B cell (primary cell): Measurements from ENCODE around the gene AASDHPPT. TPM values are rescaled to one million over a fixed set of nuclear protein-coding genes. Genes with fewer than 3 reads are reported as not detected.

Source experiments
- ATAC-seq: fragments of 200-7000 bp; cut with Tn5 transposase; one replicate; pipeline ENCODE4 v1.10.0; 2021; ENCODE audit warnings: low read depth, mild to moderate bottlenecking, moderate number of reproducible peaks, moderate library complexity
- CTCF ChIA-PET: fragments of 350-600 bp; sonication (Branson Sonifier 250); formaldehyde crosslinking; loops from one replicate; lab custom pipeline; 2021; ENCODE audit warnings: antibody characterized with exemption, inconsistent platforms; lab: Charles Lee
- POLR2A ChIA-PET: fragments of 350-600 bp; sonication (Branson Sonifier 250); formaldehyde crosslinking; loops from one replicate; lab custom pipeline; 2021; ENCODE audit warnings: antibody characterized with exemption; lab: Charles Lee
- DNase-seq: peaks from one replicate; pipeline ENCODE4 v3.0.0; 2013
- H2AFZ ChIP-seq: 2 replicates; pipeline ENCODE4 v1.6.1; 2012; ENCODE audit warnings: mild to moderate bottlenecking, low read depth, low read length; ENCODE audit not compliant: insufficient read depth, poor library complexity, severe bottlenecking
- H3K27ac ChIP-seq, 2 donors: 1 replicate in 1 of 2; 2 replicates in 1 of 2; pipeline ENCODE4 v1.5.1; 2012 to 2013; ENCODE audit warnings: low read length in 2 of 2, mild to moderate bottlenecking in 2 of 2, moderate library complexity in 1 of 2
- H3K27me3 ChIP-seq, 4 experiments: fragments of 200-600 bp in 1 of 4; sonication (generic) in 1 of 4; replicated peaks in 1 of 4; 1 replicate in 2 of 4; 2 replicates in 2 of 4; pipeline versions ENCODE4 v1.6.1 to v1.7.0; 2013 to 2016; ENCODE audit warnings: low read length in 3 of 4, mild to moderate bottlenecking in 2 of 4, mixed read lengths in 1 of 4, moderate library complexity in 1 of 4; ENCODE audit not compliant: insufficient read depth in 4 of 4, control insufficient read depth in 3 of 4; ENCODE audit errors: control extremely low read depth in 1 of 4
- H3K36me3 ChIP-seq, 2 experiments: replicated peaks in 1 of 2; 1 replicate in 1 of 2; 2 replicates in 1 of 2; pipeline versions ENCODE4 v1.6.1 to v1.7.1; 2013; ENCODE audit warnings: low read length in 1 of 2; ENCODE audit not compliant: insufficient read depth in 2 of 2, control insufficient read depth in 1 of 2; ENCODE audit errors: control extremely low read depth in 1 of 2, extremely low read depth in 1 of 2
- H3K4me1 ChIP-seq, 2 donors: fragments of 200-600 bp in 1 of 2; sonication (generic) in 1 of 2; 1 replicate in 1 of 2; 2 replicates in 1 of 2; pipeline versions ENCODE4 v1.5.1 to v1.6.1; 2013 to 2017; ENCODE audit warnings: low read length in 2 of 2; ENCODE audit not compliant: control insufficient read depth in 2 of 2, insufficient read depth in 2 of 2
- H3K4me2 ChIP-seq: replicated peaks from 2 replicates; pipeline ENCODE3; 2012; ENCODE audit warnings: mild to moderate bottlenecking, low read depth, low read length; ENCODE audit not compliant: poor library complexity, severe bottlenecking
- H3K4me3 ChIP-seq, 5 experiments: fragments of 200-600 bp in 1 of 5; sonication (generic) in 1 of 5; 1 replicate in 3 of 5; 2 replicates in 2 of 5; pipeline versions ENCODE4 v1.5.1 to v1.7.0; 2011 to 2016; ENCODE audit warnings: low read length in 4 of 5, mild to moderate bottlenecking in 4 of 5, low read depth in 2 of 5, control low read depth in 1 of 5, moderate library complexity in 1 of 5; ENCODE audit not compliant: insufficient read depth in 1 of 5; ENCODE audit errors: control extremely low read depth in 1 of 5, extremely low read depth in 1 of 5
- H3K79me2 ChIP-seq: fragments of 200-600 bp; sonication (generic); one replicate; pipeline ENCODE4 v1.6.0; 2016; ENCODE audit warnings: low read length; ENCODE audit not compliant: control insufficient read depth, insufficient read depth
- H3K9ac ChIP-seq: fragments of 200-600 bp; sonication (generic); 2 replicates; pipeline ENCODE4 v1.6.1; 2017; ENCODE audit warnings: mild to moderate bottlenecking, low read length, moderate library complexity
- H3K9me3 ChIP-seq, 3 donors: one replicate each; pipeline versions ENCODE4 v1.6.1 to v1.7.1; 2013; ENCODE audit warnings: low read length in 2 of 3; ENCODE audit not compliant: control insufficient read depth in 2 of 3, insufficient read depth in 1 of 3; ENCODE audit errors: control extremely low read depth in 1 of 3
- H4K20me1 ChIP-seq: 2 replicates; pipeline ENCODE4 v1.6.0; 2012; ENCODE audit warnings: mild to moderate bottlenecking, low read length; ENCODE audit not compliant: insufficient read depth, control insufficient read depth, poor library complexity, severe bottlenecking
- H3K27ac Mint-ChIP-seq: one replicate; pipeline ENCODE4 v1.8.0; 2021; ENCODE audit warnings: mixed read lengths
- H3K27me3 Mint-ChIP-seq: one replicate; pipeline ENCODE4 v1.8.0; 2021; ENCODE audit warnings: mixed read lengths
- H3K4me1 Mint-ChIP-seq: one replicate; pipeline ENCODE4 v1.8.0; 2021; ENCODE audit warnings: mixed read lengths
- H3K4me3 Mint-ChIP-seq: one replicate; pipeline ENCODE4 v1.8.0; 2021; ENCODE audit warnings: mixed read lengths
- H3K9me3 Mint-ChIP-seq: one replicate; pipeline ENCODE4 v1.8.0; 2022; ENCODE audit warnings: mixed read lengths; ENCODE audit not compliant: insufficient read depth
- EZH2 ChIP-seq: IDR thresholded peaks from 2 replicates; pipeline ENCODE4 v1.6.1; 2012; ENCODE audit warnings: borderline replicate concordance, low read depth, mild to moderate bottlenecking, moderate library complexity, low read length; ENCODE audit not compliant: insufficient read depth, poor library complexity, severe bottlenecking
- WGBS: methylation state at CpG from one replicate; pipeline ENCODE4 v1.1.5; 2013; ENCODE audit warnings: missing lambda C conversion rate; ENCODE audit not compliant: insufficient coverage; 5-methylcytosine and 5-hydroxymethylcytosine counted together
- intact Hi-C: fragments of 100-400 bp; cut with micrococcal nuclease; formaldehyde crosslinking; loops from one replicate; pipeline ENCODE4 v1.10.0; 2022
- polyA plus RNA-seq: library from polyadenylated mRNA; depleted of rRNA; stranded (reverse); fragments of >200 nt; gene quantifications from 2 replicates; pipeline ENCODE4 v1.2.3, GENCODE V29; 2012
- total RNA-seq, 2 donors: library from RNA; stranded (reverse); fragments of 120-200 nt in 1 of 2; gene quantifications; 1 replicate in 1 of 2; 2 replicates in 1 of 2; pipeline versions ENCODE4 v1.2.3 to v1.2.4, GENCODE V29; 2013 to 2022
- TF ChIP-seq, protein P1 (sequence below): fragments of 200-600 bp; IDR thresholded peaks from one replicate; pipeline ENCODE4 v1.8.0; 2022; ENCODE audit warnings: antibody characterized with exemption, mild to moderate bottlenecking

Gene AASDHPPT
- total and polyA plus RNA-seq, 2 donors (not counting 1 experiment from before 2014, with no cell fraction given), result 12.6 to 25.5 TPM

DNA sequence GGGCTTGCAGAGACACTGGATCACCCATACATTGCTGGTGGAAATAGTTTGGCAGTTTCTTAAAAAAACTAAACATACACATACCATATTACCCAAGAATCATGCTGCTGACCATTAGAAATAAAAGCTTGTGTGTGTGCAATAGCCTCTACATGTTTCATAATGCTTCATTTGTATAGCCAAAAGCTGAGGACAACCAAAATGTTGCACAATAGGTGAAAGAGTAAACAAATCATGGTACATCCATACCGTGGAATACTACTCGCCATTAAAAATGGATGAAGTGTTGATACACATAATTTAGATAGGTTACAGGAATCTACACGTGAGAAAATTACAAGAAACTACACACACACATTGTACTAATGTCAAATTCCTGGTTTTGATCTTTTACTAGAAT, 6.9 kb upstream of the AASDHPPT start:
- DNase-seq (no peak), ATAC-seq (no peak)
- Histone ChIP-seq H3K4me3 (no peak overlapping the region), H3K4me1 (no peaks in the 10 kb centered on the region), H2AFZ (no peak overlapping the region), H3K79me2 (peaks cover 38% of the 10 kb centered on the region), H3K4me2 (no peak overlapping the region), H3K36me3 (no peaks in the 10 kb centered on the region), H3K27ac (no peak overlapping the region), H4K20me1 (no peaks in the 10 kb centered on the region), H3K9me3 (no peaks in the 10 kb centered on the region), H3K27me3 (no peaks in the 10 kb centered on the region), H3K9ac (no peak overlapping the region)
- H3K27me3 Mint-ChIP-seq, result no peaks in the 10 kb centered on the region
- no peak overlapping the region for H3K27ac Mint-ChIP-seq
- intact Hi-C loops, result no loop called here
- no peak for TF ChIP-seq EZH2
- TF ChIP-seq, protein P1, sequence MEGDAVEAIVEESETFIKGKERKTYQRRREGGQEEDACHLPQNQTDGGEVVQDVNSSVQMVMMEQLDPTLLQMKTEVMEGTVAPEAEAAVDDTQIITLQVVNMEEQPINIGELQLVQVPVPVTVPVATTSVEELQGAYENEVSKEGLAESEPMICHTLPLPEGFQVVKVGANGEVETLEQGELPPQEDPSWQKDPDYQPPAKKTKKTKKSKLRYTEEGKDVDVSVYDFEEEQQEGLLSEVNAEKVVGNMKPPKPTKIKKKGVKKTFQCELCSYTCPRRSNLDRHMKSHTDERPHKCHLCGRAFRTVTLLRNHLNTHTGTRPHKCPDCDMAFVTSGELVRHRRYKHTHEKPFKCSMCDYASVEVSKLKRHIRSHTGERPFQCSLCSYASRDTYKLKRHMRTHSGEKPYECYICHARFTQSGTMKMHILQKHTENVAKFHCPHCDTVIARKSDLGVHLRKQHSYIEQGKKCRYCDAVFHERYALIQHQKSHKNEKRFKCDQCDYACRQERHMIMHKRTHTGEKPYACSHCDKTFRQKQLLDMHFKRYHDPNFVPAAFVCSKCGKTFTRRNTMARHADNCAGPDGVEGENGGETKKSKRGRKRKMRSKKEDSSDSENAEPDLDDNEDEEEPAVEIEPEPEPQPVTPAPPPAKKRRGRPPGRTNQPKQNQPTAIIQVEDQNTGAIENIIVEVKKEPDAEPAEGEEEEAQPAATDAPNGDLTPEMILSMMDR, result no peak
- CTCF ChIA-PET, result no interaction called here
- H3K9me3 Mint-ChIP-seq, result no peaks in the 10 kb centered on the region
- peaks cover 7% of the 10 kb centered on the region for H3K4me1 Mint-ChIP-seq
- no peak overlapping the region for H3K4me3 Mint-ChIP-seq
- WGBS, result no CpG with 5 or more reads among the region's 3 CpGs
- POLR2A ChIA-PET, result no interaction called here

DNA sequence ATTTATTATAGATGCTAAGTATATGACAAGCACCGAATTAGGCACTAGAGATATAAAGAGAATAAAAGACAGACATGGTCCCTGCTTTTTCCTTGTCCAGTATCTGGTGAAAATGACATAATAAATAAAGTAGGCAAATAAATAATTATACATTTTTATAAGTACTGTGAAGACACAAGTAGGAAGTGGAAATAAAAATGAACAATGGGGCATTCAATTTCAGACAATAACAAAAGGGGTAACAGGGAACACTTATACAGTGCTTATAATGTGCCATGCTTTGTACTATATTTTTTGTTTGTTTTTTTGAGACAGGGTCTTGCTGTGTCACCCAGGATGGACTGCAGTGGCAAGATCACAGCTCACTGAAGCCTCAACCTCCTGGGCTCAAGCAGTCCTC, 4.7 kb upstream of the AASDHPPT start:
- CTCF ChIA-PET, result no interaction called here
- intact Hi-C loops, result no loop called here

More for the DNA sequence above, 4.7 kb upstream of the AASDHPPT start:
- H3K4me1 ChIP-seq, result peaks cover 6 to 8% of the 10 kb centered on the region in 2 donors
- H3K4me2 ChIP-seq, result no peak overlapping the region
- H3K27ac ChIP-seq, result no peak overlapping the region
- TF ChIP-seq, protein P1, result no peak
- TF ChIP-seq EZH2, result no peak
- no CpG with 5 or more reads among the region's 1 CpG for WGBS
- H3K9me3 ChIP-seq, result no peaks in the 10 kb centered on the region
- no peak for DNase-seq
- Mint-ChIP-seq H3K9me3 (no peaks in the 10 kb centered on the region), H3K4me3 (no peak overlapping the region), H3K4me1 (peaks cover 20% of the 10 kb centered on the region), H3K27ac (no peak overlapping the region), H3K27me3 (no peaks in the 10 kb centered on the region)
- no peaks in the 10 kb centered on the region for H3K27me3 ChIP-seq
- H3K9ac ChIP-seq, result no peak overlapping the region
- no peak for ATAC-seq
- H3K36me3 ChIP-seq, result no peaks in the 10 kb centered on the region
- POLR2A ChIA-PET, result no interaction called here
- H3K79me2 ChIP-seq, result peaks cover 43% of the 10 kb centered on the region
- H4K20me1 ChIP-seq, result no peaks in the 10 kb centered on the region
- no peak overlapping the region for H3K4me3 ChIP-seq
- no peak overlapping the region for H2AFZ ChIP-seq
